Iris pigment epithelial cell (primary cell): ENCODE measurements around the gene CRYBG1.
A peak's percentile ranks its signal among the peaks of the same experiment; 100 is the strongest.
"Not testable (repeated sequence)": the region's sequence is repeated elsewhere in the genome, so short reads cannot be mapped to it uniquely, and the experiment has no call there.

ENCODE experiments used
- DNase-seq: peaks from one replicate; pipeline ENCODE4 v3.0.0-alpha.2; 2011; ENCODE audit warnings: low read depth

Gene CRYBG1

DNA sequence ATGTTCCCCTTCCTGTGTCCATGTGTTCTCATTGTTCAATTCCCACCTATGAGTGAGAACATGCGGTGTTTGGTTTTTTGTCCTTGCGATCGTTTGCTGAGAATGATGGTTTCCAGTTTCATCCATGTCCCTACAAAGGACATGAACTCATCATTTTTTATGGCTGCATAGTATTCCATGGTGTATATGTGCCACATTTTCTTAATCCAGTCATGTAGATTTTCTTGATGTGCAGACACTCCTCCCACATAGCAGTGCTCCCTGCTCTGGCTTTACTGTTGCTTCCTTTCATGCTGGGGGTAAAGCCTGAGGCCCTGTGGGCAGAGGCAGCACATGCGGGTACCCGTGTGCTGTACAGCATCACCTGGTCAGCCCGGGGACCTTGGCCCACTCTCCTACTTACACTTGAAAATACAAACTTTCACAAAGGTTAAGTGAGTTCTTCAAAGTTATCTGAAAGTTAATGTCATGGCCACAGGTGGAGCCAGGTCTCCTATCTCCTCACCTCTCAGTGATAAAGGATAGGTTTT, 188.5 kb downstream of the CRYBG1 start:
- not testable (repeated sequence) for DNase-seq

DNA sequence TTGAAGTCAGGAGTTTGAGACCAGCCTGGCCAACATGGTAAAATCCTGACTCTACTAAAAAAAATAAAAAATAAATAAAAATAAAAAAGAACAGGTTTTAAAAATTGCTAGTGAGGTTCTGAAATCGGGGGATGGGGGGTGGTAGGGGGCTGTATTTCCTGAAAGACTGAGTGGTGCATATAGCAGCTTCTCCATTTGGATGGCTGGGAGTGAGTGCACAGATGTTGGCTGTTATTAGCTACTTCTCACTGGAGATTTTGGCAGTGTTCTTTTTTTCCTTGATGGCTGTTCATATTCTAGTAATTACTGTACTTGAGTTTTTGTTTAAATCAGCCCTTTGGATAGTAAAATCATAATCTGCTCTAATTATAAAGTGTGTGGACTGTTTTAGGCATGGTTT, 189.0 kb downstream of the CRYBG1 start:
- DNase-seq: no peak

DNA sequence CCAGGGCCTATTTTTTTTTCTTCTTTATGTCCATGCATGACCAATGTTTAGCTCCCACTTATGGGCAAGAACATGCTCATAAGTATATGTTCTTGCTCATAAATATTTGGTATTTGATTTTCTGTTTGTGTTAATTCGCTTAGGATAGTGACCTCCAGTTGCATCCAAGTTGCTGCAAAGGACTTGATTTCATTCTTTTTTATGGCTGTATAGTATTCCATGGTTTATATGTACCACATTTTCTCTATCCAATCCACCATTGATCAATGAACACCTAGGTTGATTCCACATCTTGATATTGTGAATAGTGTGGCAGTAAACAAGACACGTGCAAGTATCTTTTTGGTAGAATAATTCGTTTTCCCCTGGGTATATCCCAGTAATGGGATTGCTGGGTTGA, 190.6 kb downstream of the CRYBG1 start:
- no peak for DNase-seq

DNA sequence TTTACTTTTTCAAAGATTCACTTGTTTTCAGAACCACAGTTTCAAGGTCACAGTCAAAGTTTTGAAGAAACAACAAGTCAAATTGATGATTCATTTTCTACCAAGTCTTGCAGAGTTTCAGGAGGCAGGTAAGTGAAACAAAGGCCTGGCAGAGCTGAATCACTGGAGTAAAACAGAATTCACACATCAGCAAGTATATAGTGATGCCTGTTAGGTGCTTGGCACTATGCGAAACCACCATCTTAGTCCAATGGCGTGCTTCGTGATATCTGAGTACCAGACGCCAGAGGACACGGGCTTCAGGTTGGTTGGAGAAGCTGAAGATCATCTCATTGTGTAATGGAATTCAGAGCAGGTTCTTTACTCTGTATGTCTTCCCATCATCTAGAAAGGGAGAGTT, 192.9 kb downstream of the CRYBG1 start:
- DNase-seq: no peak

DNA sequence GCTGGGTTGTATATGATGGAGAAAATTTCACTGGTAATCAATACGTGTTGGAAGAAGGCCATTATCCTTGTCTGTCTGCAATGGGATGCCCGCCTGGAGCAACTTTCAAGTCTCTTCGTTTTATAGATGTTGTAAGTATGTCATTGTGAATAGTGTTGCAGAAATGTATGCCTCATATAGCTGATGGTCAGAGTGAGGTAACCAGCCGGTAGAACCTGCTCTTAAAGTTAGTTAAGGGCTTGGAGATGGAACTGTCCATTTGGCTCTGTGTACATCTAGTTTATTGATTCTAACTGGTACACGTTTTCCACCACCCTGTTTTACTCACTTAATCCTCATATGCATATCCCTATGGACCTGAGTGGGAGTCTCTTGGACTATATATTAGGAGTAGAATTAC, 195.2 kb downstream of the CRYBG1 start:
- no peak for DNase-seq

DNA sequence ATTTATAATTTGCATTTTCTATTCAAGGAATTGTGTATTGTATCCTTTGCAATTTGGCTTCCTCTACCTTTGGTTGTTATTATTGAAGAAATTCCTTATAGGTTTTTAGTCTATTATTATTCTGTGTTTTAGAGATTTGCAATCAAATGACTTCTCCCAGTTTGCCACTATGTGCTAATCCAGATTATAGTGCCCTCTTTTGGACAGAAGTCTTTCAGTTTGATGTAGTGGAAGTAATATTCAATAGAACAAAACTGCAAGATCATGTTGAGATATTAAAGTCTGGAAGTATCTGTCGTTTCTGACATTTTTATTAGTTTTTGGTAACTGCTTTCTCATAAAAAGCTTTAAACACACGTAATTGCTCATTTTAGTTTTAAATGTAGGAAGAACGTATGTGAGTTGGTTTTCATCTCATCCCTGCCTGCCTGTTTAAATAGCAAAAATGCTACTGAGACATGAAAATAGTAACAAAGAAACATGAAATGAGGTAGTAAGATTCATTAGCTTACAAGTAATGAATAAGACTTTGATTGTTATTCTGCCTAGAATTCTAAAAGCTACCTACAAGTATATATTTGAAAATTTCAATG, 195.9 kb downstream of the CRYBG1 start:
- peak; percentile 44 for DNase-seq

DNA sequence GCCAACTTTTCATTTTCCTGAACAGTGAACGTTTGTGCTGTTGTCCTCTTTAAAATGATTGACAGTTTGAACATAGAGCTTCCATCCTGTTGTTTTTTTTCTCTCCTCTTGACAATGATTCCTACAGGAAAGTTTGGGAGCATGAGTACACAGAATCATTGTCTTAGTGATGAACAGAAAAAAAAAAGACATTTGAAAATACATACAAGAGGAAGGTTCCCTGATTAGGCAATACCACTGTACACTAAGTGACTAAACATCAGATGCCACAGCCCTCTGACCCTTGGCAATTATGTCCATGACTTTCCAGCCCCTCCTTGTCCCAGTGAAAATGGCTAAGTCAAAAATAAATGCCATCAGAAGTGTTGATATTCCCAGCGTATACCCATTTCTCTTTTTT, 197.3 kb downstream of the CRYBG1 start:
- DNase-seq: peak; percentile 22

DNA sequence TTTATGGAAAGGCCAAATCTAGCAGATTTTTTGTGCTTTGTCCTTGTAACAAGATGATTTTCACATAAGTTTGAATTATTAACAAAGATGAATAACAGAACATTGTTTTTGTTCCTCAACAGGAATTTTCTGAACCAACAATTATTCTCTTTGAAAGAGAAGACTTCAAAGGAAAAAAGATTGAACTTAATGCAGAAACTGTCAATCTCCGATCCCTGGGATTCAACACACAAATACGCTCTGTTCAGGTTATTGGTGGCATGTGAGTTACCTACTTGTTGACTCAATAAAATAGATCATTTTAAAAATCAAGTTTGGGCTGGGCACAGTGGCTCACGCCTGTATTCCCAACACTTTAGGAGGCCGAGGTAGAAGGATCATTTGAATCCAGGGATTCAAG, 197.8 kb downstream of the CRYBG1 start:
- DNase-seq: no peak

DNA sequence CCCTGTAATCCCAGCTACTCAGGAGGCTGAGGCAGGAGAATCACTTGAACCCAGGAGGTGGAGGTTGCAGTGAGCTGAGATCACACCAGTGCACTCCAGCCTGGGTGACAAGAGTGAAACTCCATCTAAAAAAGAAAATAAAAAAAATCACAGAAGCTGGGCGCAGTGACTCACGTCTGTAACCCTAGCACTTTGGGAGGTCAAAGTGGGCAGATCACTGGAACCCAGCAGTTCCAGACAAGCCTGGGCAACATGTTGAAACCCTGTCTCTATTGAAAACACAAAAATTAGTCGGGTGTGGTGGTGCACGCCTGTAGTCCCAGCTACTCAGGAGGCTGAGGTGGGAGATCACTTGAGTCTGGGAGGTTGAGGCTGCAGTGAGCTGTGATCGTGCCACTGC, 199.1 kb downstream of the CRYBG1 start:
- not testable (repeated sequence) for DNase-seq

DNA sequence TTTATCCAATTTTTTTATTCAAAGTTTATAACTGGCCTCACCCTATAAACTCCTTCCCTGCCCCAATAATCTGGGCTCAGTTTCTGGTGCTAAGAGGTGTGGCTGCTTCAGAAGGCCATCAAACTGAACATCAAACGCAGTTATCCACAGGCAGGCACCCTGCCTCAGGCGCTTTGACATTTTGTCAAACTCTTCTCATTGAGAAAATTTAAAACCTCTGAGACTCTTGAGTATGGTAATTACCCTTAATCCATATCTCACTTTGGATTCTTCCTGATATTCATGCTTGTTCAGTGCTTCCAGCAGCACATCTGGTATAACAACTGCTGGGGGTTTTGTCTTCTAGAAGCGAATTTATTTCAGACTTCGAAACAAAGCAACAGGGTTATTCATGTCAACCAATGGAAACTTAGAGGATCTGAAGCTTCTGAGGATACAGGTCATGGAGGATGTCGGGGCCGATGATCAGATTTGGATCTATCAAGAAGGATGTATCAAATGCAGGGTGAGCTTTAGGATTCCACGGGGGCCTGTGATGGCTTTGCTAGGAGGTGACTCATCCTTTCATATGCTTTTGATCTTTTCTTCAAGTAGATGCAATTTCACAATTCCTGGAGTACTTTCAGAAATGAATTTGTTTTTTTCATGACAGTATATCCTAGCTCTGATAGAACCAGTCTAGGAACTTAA, 200.6 kb downstream of the CRYBG1 start:
- peak; percentile 66 for DNase-seq

DNA sequence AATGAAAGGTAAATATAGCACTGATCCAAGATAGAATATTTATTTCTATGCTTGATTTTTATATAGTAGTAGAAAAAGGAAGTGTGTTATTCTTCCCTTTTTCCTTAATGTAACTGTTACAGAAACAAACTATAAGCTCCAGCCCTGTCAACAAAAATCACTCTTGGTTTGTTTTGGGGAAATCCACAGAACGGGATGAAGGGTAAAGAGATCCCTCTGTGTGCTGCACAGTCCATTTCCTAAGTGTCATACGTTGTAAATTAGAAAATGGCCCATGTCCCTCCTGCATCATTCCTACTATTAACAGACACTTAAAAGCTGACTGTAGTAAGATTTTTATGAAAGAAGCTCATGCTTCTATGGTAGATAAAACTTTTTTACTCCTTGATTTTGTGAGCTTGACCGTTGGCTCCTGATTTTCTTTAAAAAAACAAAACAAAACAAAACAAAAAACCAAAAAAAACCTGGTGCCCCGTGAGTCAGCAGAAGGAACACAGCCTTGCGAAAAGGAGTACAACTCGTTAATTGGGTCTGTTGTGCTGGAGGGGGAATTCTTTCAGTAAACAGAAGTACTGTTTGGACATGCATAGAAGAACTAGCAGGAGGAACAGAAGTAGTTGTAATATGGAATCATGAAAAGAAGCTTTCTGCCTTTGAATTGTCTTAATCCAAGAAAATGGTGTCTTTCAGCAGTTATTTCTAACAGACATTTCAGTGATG, 201.3 kb downstream of the CRYBG1 start:
- DNase-seq: no peak

DNA sequence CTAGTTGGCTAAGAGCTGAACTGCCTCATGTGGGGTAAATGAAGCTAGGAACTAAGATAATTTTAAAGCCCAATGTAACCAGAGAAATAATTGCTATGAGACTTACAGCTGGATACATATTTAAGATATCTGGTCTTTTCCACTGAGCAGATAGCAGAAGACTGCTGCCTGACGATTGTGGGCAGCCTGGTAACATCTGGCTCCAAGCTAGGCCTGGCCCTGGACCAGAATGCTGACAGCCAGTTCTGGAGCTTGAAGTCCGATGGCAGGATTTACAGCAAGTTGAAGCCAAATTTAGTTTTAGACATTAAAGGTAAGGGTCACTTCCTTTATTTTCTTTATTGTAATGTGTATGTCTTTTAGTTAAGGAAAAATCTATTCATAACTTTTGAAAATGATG, 203.1 kb downstream of the CRYBG1 start:
- DNase-seq: no peak

DNA sequence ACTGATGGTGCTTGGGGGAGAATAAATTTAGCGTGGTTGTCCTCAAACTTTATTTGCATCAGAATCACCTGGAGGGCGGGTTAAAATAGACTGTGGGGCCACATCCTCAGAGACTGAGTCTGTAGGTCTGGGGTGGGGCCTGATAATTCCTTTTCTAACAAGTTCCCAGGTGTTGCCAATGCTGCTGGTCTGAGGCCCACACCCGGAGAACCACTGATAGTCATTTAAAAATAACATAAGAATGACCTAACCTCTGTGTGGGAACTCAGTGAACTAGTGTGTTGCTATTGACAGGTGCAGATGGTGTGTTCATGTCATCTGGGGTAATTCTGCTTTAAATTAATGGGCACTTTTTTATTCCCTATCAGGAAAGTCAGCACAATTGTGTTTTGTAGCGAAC, 204.0 kb downstream of the CRYBG1 start:
- no peak for DNase-seq

DNA sequence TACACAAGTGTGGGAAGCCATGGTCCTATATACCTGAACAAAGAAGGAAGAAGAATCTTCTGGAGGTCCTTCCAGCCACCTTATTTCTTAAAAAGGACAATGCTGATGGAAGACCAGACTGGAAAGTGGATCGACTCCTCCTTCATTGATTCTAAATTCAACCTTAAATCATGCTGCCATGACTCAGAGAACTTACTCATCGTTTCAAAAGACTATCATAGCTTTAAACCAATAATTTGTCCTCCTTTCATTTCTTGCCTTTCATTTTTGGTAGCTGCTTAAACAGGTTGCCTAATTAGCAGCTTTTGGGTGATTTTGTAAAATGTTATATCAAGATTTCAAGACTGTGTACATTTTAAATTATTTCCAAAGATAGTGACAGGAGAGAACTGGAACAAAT, 208.0 kb downstream of the CRYBG1 start:
- DNase-seq: peak; percentile 29

DNA sequence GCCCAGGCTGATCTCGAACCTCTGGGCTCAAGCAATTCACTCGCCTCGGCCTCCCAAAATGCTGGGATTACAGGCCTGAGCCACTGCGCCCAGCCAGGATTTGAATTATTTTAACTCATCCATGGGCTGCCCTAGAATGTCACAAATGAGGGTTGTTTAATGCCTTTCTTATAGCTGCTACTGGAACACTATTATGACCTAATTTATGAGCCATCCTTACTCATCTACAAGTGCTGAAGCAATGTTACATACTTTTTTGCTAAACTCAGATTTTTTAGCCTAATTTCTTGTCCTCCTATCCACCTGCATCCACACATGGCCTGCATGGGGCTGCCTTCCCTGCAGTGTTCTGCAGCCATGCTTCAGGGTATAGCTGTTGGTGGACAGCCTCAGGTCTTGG, 208.9 kb downstream of the CRYBG1 start:
- DNase-seq: no peak

DNA sequence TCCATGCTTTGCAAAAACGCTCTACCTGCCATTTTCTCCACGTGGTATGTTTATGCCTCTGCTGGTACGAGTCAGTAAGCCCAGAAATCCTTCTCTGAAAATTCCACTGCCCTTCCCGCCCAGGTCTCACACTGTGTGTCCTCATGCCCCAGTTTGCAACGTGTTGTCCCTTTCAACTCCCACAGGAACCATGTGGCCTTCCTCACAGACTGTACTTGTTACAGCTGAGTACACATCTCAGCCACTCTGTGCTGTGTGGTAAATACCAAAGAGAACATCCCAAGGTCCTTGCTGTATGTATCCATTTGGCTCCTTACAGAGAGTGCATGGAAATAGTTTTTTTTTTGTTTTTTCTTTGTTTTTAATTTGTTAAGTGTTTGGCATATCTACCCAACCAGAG, 211.9 kb downstream of the CRYBG1 start:
- DNase-seq: no peak

DNA sequence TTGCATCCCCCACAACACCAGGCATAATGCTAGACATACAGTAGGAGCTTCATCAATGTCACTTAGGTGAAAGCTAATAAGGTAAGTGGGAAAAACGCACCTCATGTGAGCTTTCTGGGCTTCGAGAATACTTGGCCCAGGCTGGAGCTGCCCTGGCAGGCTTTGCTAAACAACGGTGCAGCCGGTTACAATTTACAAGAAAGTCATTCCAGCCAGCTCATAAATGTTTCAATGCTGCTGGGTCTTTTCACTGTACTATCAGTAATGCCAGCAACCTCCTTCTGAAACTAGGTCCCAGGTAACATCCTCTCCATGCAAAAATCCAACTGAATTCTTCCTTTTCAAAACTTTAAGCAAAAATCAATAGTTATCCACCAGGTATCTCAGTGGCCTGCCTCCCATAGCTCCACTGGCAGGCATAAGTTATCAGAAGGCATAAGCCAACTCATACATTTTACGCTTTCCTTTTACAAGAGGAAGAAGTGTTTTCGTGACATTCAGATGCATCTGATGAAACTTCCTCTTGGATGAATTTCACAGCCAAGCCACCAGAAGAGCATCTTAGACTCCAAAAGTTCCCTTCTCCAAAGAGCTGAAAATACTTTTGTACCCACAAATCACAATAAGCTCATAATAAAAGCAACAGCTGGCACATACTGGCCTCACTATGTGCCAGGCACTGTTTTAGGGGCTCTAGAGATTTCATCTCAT, 212.5 kb downstream of the CRYBG1 start:
- no peak for DNase-seq

DNA sequence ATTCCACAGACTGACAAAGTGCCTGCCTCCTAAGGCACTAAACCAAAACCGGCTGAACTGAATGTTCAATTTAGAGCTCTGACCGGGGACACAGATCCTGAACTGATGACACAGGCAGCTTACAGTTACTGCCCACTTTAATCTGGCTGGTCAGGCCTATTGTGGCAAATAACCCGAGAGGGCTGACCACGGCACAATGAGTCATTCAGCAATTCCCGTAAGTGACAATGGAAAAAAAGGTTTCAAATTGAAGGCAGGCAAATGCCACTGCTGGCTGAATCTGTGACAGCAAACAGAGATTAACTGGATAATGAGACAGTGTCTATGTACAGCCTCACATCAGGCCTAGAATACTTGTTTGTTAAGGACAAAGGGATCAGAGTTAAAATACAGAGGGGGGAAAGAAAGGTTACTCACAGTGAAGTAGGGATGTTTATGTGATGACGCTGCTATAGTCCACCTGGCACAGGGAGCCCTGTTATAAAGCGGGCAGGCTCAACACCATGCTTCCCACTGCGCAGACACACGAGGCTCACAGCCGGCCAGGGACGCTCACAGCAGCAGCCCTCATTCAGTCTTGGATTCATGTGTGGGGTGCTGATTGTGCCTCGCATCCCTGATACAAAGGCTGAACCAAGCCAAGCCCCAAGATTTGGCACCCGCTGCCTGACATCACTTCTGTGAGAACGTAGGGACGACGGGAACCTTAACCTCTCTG, 214.4 kb downstream of the CRYBG1 start:
- DNase-seq: peak; percentile 67

DNA sequence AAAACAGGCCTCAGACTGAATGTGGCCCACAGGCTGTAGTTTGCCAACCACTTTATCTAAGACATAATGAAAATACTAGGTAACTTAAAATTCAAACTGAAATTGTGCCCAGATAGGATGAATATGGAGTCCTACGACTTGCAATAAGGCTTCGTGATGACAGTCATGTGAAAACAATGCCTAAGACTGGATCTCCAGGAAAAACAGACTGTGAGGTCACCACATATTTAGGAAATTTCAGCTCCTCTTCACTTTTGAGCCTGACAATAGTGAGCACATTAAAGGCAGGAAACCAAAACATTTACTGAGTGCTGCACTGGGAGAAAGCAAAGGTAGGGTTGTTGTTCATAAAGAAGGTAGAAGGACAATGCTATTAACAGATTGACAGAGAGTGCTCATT, 218.8 kb downstream of the CRYBG1 start:
- no peak for DNase-seq

DNA sequence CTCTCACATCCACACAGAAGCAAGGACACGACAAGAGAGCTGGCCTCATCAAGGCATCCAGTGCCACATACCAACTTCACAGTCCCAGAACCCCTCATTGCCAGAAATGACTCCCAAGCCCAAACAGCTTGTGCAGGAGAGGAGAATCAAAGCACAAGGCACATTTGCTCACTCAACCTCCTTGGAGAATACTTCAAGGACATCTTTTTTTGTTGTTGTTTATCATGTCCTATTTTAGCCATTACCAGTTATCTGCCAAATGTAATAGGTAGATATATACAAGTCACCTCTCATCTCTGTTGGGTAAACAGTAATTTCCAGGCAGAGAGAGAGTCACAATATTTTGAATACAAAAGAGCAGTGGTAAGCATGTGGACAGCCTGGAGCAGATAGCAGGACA, 221.0 kb downstream of the CRYBG1 start:
- DNase-seq: no peak

DNA sequence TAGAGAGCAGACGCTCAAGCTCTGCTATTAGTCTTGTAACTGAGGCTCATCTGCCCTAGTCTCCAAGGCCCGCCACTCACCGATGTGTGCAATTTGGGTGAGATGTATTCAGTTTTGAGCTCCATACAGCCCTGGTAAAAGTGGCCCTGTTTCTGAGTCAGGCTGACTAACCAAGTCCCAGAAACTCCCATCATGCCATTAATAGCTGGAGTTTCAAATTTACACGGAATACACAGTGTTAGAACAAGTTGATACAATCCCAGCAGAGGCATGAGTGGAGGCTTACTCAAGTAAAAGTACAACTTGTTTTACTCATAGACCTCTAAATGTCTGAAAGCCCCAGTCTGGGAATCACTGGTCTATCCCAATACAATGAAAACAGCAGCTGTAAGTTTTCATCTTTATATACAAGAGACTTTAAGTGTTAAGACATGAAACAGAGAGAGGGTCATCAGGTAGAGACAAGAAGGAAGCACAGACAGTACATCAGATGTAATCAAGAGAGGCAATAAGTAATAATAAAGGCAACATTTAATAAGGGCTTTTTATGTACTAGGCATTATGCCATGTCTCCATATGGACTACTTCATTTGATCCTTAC, 226.4 kb downstream of the CRYBG1 start:
- no peak for DNase-seq

DNA sequence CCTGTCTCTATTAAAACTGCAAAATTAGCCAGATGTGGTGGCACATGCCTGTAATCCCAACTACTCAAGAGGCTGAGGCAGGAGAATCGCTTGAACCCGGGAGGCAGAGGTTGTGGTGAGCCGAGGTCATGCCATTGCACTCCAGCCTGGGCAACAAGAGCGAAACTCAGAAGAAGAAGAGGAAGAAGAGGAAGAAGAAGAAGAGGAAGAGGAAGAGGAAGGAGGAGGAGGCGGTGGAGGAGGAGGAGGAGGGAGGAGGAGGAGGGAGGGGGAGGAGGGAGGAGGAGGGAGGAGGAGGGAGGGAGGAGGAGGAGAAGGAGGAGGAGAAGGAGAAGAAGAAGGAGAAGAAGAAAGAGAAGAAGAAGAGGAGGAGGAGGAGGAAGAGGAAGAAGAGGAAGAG, 228.4 kb downstream of the CRYBG1 start:
- not testable (repeated sequence) for DNase-seq
